ENCODE measurements around the gene EDN2.
A peak's percentile ranks its signal among the peaks of the same experiment; 100 is the strongest.

Gene EDN2

GRCh38 chr1:41497461-41498030, 13.1 kb upstream of the EDN2 start:
- DNase-seq = no peak

DNA sequence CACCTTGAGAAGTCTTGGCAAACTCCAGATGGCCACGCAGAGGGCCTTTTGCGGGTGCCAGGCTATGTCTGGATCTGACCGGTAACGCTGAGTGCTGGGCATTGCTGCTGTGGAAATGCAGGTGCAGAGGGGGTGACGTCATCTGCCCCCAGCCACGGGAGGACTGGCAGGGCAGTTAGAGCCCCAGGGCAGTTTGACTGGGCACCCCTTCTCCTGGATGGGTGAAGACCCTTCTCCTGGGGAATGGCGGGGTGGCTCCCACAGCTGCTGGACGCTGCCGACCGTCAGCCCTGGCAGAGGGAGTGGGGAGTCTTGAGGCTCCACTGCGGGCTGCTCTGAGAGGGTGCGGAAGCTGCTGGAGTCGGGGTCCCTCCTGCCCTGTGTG, 12.6 kb upstream of the EDN2 start:
- no peak for DNase-seq

- DNase-seq = peak; percentile 54
Measured at GRCh38 chr1:41496080-41497055, 11.9 kb upstream of the EDN2 start.

GRCh38 chr1:41495210-41495948, 10.9 kb upstream of the EDN2 start:
- no peak for DNase-seq

DNA sequence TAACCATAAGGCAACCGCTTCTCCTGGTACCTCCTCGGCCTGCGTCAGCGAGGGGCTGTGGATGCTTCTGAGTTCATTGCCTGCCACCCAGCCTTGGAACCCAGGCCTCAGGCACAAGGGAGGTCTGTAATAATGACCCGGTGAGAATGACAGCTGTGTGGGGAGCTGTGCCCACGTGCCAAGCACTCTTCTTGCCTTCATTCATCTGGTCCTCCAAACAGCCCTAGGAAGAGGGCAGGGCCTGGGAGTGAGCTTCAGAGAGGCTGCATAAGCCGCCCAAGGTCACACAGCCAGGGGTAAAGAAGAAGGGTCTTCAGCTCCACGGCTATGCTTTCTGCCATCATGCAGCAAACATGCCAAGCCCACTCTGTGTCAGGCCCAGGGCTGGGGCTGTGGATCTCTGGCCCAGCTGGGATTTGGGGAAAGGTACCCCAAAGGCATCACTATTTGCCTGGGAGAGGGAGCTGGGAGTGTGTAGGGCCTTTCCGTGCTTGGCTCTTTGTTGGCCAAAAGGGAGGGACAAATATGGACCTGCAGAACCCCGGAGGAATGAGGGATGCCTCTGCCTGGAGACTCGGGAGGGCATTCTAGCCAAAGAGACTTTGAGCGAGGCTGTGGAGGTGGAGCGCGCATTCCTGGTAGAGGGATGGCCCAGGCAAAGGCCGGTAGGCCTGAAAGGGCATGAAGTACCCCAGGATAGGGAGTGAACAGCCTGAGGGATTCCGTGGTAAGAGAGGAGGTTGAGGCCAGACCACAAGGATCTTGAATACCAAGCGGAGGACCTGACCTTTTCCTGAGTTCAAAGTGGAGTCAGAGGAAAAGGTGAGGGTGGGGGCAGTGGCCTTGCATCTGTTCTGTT, 10.1 kb upstream of the EDN2 start:
- no peak for DNase-seq

DNA sequence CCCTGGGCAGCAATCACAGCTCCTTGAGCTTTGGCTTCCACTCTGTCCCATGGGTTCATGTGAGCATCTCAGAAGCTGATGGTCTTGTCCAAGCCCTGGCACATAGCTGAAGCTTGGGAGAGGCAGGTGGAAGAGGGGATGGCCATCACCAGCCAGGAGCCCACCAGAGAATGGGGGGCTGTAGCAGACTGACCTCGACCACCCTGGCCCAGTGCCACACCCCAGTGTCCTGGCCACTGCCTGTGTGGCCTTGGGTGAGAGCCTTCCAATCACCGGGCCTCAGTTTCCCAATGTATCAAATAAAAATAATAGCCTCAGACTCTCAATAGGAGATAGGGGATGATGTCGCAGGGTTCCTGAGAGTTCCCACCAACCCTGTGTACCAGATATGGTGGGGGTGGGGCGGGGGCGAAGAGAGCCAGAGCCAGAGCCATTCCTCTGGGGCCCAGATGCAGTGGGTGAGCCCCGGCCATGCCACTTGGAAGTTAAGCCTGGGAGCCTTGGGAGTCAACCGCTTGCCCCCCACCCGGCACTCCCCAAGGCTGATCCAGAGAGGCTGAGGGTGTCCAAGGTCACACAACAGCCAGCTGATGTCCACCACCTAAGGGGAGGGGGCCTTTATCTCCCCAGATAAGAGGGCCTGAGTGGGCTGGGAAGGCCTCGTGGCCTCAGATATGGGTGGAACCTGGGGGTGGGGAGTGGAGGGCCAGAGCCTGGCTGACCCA, 9.3 kb upstream of the EDN2 start:
- no peak for DNase-seq

DNA sequence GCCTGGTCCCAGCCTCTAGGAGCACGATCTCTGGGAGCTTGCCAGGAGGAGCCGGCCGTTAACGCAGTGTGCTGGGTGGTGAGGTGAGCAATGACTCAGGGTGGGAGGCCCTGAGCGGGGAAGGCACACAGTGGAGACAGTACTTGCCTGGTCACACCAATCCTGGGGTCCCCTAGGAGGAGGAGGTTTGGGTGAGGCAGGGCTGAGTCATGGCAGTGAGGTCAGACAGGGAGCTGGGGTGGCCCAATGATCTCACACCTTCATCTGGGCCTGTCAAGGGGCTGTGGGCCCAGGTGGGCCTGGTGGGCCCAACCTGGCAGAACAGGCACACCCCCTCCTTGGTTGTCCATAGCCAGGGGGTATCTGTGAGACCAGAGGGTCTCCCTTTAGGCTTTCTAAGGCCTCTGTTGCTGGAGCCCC, 8.6 kb upstream of the EDN2 start:
- peak; percentile 66 for DNase-seq

DNA sequence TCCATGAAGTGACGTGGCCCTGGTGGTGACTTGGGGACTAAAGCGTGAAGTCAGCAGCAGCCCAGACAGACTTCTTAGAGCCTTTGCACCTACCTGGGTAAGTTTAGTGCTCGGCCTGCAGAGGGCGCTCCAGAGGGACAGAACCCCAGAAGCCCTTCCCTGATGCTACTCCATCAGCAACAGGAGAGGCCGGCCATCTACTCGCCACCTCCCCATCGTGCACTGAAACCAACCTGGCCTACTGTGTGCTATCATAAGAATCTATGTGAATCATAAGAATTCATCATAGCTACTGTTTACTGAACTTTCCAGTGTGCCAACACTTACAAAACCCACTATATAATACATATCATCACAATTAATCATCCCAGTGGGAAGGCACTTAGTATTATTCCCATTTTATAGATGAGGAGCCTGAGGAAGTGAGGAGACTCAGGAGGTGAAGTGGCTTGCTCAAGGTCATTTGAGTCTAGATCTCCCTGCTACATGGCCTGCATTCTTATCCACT, 7.9 kb upstream of the EDN2 start:
- no peak for DNase-seq

GRCh38 chr1:41490911-41491310, 6.4 kb upstream of the EDN2 start:
- DNase-seq = no peak

- no peak for DNase-seq
Measured at GRCh38 chr1:41489561-41489960, 5.1 kb upstream of the EDN2 start.

GRCh38 chr1:41488040-41488951, 3.8 kb upstream of the EDN2 start:
- DNase-seq = no peak

- DNase-seq = no peak
Measured at GRCh38 chr1:41487126-41488039, 2.9 kb upstream of the EDN2 start.

DNA sequence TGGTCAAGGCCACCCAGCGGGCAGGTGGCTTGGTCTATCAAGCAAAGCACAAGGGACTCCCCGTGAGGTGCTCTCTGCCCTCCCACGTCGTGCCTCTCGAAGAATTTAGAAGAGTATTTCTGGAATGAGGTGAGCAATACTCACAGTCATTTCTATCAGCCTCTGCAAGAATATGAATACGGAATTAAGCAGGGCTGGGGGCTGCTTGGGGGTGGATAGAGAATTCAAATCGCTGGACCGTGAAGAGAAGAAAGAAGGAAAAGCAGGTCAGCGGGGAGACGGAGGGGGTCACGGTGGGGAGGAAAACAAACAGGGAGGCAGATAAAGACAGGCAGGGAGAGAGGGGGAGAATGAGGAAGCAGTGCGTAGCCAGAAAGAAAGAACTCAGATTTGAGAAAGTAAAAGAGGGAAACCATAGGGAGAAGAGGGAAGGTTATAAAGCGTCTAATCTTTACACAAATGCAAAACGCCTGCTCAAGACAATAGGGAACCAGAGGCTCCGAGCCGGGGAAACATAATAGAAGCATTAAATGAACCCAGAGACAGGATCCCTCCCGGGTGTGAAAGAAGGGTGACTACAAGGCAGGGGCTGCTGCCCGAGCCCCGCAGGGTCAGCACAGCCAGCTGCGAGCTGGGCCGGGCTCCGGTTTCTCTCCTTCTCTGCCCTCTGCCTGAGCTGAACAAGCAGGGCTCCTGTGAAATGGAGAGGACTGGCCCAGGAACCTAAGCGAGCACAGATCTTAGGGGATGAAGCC, 2.1 kb upstream of the EDN2 start:
- no peak for DNase-seq

DNA sequence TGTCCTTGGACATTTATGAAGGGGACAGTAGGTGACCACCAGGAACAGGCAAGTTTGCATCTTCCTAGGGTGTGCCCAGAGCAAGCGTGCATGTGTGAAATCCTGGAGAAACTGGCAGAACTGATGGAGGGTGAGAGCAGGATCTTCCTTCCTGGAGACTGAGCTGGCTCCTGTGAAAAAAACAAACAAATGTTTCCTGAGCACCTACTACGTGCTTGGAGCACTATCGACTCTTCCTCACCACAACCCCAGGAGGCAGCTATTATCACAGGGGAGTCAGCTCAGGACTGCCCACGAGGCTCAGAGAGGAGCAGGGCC, 1.5 kb upstream of the EDN2 start:
- no peak for DNase-seq

DNA sequence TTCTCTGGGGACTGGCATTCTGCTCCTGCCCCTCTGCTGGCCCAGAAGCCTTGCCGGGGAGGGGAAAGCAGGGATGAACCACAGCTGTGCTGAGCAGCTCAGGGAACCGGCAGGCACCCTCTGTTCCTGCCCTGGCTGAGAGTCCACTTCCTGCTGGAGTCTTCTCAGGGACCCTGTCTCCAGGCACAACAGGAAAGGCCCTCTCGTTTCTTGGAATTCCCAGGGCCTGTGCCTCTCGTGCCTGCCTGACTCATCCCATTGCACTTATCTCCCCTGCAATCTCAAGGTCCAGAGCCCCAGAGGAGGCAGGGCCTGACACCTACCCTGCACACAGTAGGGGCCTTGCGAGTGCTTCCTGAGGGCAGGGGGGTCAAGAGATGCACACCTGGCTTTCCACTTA, 1.1 kb upstream of the EDN2 start:
- no peak for DNase-seq

DNA sequence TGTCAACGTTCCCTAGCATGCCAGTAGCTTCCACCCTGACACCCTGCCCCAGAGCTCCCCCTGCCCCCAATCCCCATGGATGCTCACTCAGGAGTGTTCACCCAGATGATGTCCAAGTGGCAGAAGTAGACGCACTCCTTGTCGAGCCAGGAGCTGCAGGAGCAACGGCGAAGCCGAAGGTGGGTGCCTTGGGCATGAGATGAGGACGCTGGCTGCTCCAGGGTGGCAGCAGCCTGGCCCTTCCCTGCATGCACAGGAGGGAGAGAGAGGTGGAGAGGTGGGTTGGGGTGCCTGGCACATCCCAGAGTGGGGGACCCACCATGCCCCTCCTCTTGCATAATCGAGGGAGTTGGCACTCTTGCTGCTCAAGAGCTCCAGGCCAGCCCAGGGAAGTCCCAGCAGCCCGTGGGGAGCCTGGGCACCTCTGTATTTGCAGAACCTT, 502 bp downstream of the EDN2 start:
- DNase-seq = no peak

- DNase-seq = no peak
Measured at GRCh38 chr1:41483001-41483850, 1.3 kb downstream of the EDN2 start.

All from amniotic stem cell (primary cell).